Measurements from ENCODE around the gene CLCN5. TPM values are rescaled to one million over a fixed set of nuclear protein-coding genes. Genes with fewer than 3 reads are reported as not detected.

Gene CLCN5
- total RNA-seq, 1 donor from 2014 or later: 8.7 TPM

DNA sequence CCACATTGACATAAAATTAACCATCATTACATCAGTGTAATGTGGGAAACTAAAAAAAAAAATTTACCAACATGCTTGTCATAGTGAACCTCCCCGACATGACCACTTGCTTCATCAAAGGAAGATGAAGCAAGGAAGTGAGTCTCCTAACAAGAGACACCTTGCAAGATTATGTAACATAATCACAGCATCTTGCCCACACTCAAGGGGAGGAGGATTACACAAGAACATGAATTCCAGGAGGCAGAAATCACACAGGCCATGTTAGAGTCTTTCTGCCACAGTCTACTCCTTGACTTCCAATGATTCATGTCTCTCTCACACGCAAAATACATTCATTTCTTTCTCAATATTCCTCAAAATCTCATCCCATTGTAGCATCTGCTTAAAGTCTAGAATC is 185.1 kb downstream of the CLCN5 start:
- H3K4me1 Mint-ChIP-seq: peaks cover 5% of the 10 kb centered on the region
- H3K27me3 Mint-ChIP-seq (ENCODE audit: insufficient read depth, low read depth): no peaks in the 10 kb centered on the region

DNA sequence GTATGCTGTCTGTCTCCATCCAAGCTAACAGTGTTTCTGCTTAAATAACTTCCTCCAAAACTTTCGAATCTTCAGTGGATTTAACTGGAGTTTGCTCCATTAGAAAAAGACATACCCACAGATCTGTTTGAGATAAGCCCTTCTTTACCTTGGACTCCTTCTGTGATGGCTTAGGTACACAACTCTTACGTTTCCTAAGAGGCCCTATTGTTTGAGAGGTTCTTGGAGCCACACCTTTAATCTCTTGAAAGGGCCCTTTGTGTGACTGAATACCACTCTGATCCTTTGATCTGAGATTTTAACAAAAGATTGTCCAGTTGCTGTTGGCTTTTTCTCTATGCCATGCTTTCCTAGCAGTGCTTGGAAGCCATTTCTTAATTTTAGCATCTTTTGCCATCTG is 185.9 kb downstream of the CLCN5 start:
- H3K9me3 ChIP-seq (ENCODE audit: low read depth): no peaks in the 10 kb centered on the region
- Mint-ChIP-seq H3K27ac (no peak overlapping the region), H3K4me1 (peaks cover 5% of the 10 kb centered on the region), H3K27me3 (ENCODE audit: insufficient read depth, low read depth) (no peaks in the 10 kb centered on the region), H3K36me3 (no peaks in the 10 kb centered on the region), H3K9me3 (no peaks in the 10 kb centered on the region), H3K4me3 (no peak overlapping the region)
- no peak overlapping the region for H3K27ac ChIP-seq
- TF ChIP-seq, protein P1, sequence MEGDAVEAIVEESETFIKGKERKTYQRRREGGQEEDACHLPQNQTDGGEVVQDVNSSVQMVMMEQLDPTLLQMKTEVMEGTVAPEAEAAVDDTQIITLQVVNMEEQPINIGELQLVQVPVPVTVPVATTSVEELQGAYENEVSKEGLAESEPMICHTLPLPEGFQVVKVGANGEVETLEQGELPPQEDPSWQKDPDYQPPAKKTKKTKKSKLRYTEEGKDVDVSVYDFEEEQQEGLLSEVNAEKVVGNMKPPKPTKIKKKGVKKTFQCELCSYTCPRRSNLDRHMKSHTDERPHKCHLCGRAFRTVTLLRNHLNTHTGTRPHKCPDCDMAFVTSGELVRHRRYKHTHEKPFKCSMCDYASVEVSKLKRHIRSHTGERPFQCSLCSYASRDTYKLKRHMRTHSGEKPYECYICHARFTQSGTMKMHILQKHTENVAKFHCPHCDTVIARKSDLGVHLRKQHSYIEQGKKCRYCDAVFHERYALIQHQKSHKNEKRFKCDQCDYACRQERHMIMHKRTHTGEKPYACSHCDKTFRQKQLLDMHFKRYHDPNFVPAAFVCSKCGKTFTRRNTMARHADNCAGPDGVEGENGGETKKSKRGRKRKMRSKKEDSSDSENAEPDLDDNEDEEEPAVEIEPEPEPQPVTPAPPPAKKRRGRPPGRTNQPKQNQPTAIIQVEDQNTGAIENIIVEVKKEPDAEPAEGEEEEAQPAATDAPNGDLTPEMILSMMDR (IDR thresholded peaks at IDR 0.05): no peak
- TF ChIP-seq EZH2phosphoT487 (IDR thresholded peaks at IDR 0.05): no peak
- TF ChIP-seq EZH2 (IDR thresholded peaks at IDR 0.05): no peak
- no peaks in the 10 kb centered on the region for H3K36me3 ChIP-seq
- H2AFZ ChIP-seq (replicated peaks): no peak overlapping the region
- H3K27me3 ChIP-seq: no peaks in the 10 kb centered on the region
- H3K79me2 ChIP-seq (ENCODE audit: low read depth): no peaks in the 10 kb centered on the region
- no peaks in the 10 kb centered on the region for H3F3A ChIP-seq (ENCODE audit: low read depth)
- H4K20me1 ChIP-seq (ENCODE audit: low read depth): no peaks in the 10 kb centered on the region
- H3K4me3 ChIP-seq: no peak overlapping the region
- no peak overlapping the region for H3K4me2 ChIP-seq
- DNase-seq (ENCODE audit: low spot score): peak; percentile 41
- H3K4me1 ChIP-seq: no peaks in the 10 kb centered on the region
- no peak overlapping the region for H3K9ac ChIP-seq

More for the DNA sequence above, 185.1 kb downstream of the CLCN5 start:
- Mint-ChIP-seq H3K36me3 (no peaks in the 10 kb centered on the region), H3K9me3 (no peaks in the 10 kb centered on the region), H3K4me3 (no peak overlapping the region), H3K27ac (no peak overlapping the region)
- no peaks in the 10 kb centered on the region for H3K9me3 ChIP-seq (ENCODE audit: low read depth)
- TF ChIP-seq EZH2phosphoT487 (IDR thresholded peaks at IDR 0.05) (no peak), EZH2 (IDR thresholded peaks at IDR 0.05) (no peak)
- TF ChIP-seq, protein P1 (IDR thresholded peaks at IDR 0.05): no peak
- no peak overlapping the region for H3K4me3 ChIP-seq
- no peaks in the 10 kb centered on the region for H4K20me1 ChIP-seq (ENCODE audit: low read depth)
- H3K27me3 ChIP-seq: no peaks in the 10 kb centered on the region
- H3K4me1 ChIP-seq: no peaks in the 10 kb centered on the region
- no peak overlapping the region for H3K27ac ChIP-seq
- no peak overlapping the region for H3K9ac ChIP-seq
- H3F3A ChIP-seq (ENCODE audit: low read depth): no peaks in the 10 kb centered on the region
- H3K4me2 ChIP-seq: no peak overlapping the region
- H3K36me3 ChIP-seq: no peaks in the 10 kb centered on the region
- DNase-seq (ENCODE audit: low spot score): no peak
- no peaks in the 10 kb centered on the region for H3K79me2 ChIP-seq (ENCODE audit: low read depth)
- no peak overlapping the region for H2AFZ ChIP-seq (replicated peaks)

GRCh38 chrX:50111742-50112141 is 189.3 kb downstream of the CLCN5 start:
- Histone ChIP-seq H4K20me1 (ENCODE audit: low read depth) (no peaks in the 10 kb centered on the region), H3K36me3 (no peaks in the 10 kb centered on the region), H3K79me2 (ENCODE audit: low read depth) (no peaks in the 10 kb centered on the region), H3K4me2 (no peak overlapping the region), H3K9ac (no peak overlapping the region), H3F3A (ENCODE audit: low read depth) (no peaks in the 10 kb centered on the region), H3K4me3 (no peak overlapping the region), H3K9me3 (ENCODE audit: low read depth) (no peaks in the 10 kb centered on the region), H3K4me1 (no peaks in the 10 kb centered on the region), H3K27ac (no peak overlapping the region), H2AFZ (replicated peaks) (no peak overlapping the region), H3K27me3 (no peaks in the 10 kb centered on the region)
- Mint-ChIP-seq H3K27me3 (ENCODE audit: insufficient read depth, low read depth) (peaks cover 2% of the 10 kb centered on the region), H3K4me3 (no peak overlapping the region), H3K36me3 (no peaks in the 10 kb centered on the region), H3K9me3 (no peaks in the 10 kb centered on the region), H3K27ac (no peak overlapping the region), H3K4me1 (peaks cover 3% of the 10 kb centered on the region)
- DNase-seq (ENCODE audit: low spot score): no peak
- TF ChIP-seq, protein P1 (IDR thresholded peaks at IDR 0.05): no peak
- TF ChIP-seq EZH2phosphoT487 (IDR thresholded peaks at IDR 0.05) (no peak), EZH2 (IDR thresholded peaks at IDR 0.05) (no peak)
